Thoracic aorta (tissue), 2 donors: Measurements from ENCODE around the gene DDX24. TPM values are rescaled to one million over a fixed set of nuclear protein-coding genes. Genes with fewer than 3 reads are reported as not detected.

Experiments
- ATAC-seq: fragments of 150-250 bp; one replicate; pipeline ENCODE4 v1.8.0; 2017; ENCODE audit warnings: low read depth; ENCODE audit not compliant: insufficient number of reproducible peaks, low FRiP score
- DNase-seq: peaks from one replicate; pipeline ENCODE4 v3.0.0-alpha.2; 2020; ENCODE audit warnings: low spot score
- H3K27ac ChIP-seq, 2 donors: fragments of 200-600 bp; sonication (generic); 1 replicate in 1 of 2; 2 replicates in 1 of 2; pipeline ENCODE4 v1.5.1; 2016; ENCODE audit warnings: mild to moderate bottlenecking in 2 of 2, moderate library complexity in 2 of 2
- H3K27me3 ChIP-seq: fragments of 200-600 bp; sonication (generic); replicated peaks from 2 replicates; pipeline ENCODE4 v1.6.0; 2016; ENCODE audit warnings: mild to moderate bottlenecking; ENCODE audit not compliant: insufficient read depth
- H3K36me3 ChIP-seq: fragments of 200-600 bp; sonication (generic); one replicate; pipeline ENCODE4 v1.5.1; 2016
- H3K4me1 ChIP-seq, 2 donors: fragments of 200-600 bp; sonication (generic); 1 replicate in 1 of 2; 2 replicates in 1 of 2; pipeline versions ENCODE4 v1.5.1 to v1.6.0; 2016; ENCODE audit warnings: low read depth in 2 of 2, mild to moderate bottlenecking in 1 of 2; ENCODE audit not compliant: control insufficient read depth in 1 of 2
- H3K4me3 ChIP-seq: fragments of 200-600 bp; sonication (generic); 2 replicates; pipeline ENCODE4 v1.5.1; 2016; ENCODE audit warnings: mild to moderate bottlenecking
- H3K9me3 ChIP-seq: fragments of 200-600 bp; sonication (generic); 2 replicates; pipeline ENCODE4 v1.5.1; 2016
- total RNA-seq, 2 donors: library from RNA; depleted of rRNA; stranded (reverse); fragments of >200 nt; gene quantifications; one replicate each; pipeline versions ENCODE4 v1.1.0 to v1.2.3, GENCODE V29; 2016
- TF ChIP-seq, protein P1 (sequence below): fragments of 200-600 bp; sonication (generic); IDR thresholded peaks from one replicate; pipeline ENCODE4 v1.5.1; 2019; ENCODE audit warnings: antibody characterized with exemption

The DDX24 gene
- total RNA-seq, 2 donors from 2014 or later = 139 to 228 TPM

DNA sequence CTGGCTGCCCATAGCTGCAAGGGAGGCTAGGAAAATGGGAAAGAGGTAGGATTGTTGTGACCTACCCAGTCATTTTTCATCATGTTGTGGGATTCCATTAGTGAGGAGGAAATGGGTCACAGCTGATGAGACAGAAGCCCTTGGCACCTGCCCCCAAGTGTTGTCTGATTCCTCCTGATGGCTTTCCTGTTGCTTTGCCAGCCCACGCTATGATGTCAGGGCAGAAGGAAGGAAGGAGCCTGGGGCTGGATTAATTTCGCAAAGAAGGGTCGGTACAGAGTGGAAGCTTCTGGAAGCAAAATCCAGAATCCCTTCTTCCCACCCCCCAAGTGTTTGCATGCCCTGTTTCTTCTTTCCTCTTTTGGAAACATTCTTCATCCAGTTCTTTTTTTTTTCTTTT lies 46.1 kb downstream of the DDX24 start:
- Histone ChIP-seq H3K4me1 (no peaks in the 10 kb centered on the region), H3K4me3 (no peak overlapping the region), H3K27ac (no peak overlapping the region), H3K36me3 (no peaks in the 10 kb centered on the region), H3K9me3 (no peaks in the 10 kb centered on the region), H3K27me3 (no peaks in the 10 kb centered on the region)
- DNase-seq = no peak
- ATAC-seq = no peak
- TF ChIP-seq, protein P1, sequence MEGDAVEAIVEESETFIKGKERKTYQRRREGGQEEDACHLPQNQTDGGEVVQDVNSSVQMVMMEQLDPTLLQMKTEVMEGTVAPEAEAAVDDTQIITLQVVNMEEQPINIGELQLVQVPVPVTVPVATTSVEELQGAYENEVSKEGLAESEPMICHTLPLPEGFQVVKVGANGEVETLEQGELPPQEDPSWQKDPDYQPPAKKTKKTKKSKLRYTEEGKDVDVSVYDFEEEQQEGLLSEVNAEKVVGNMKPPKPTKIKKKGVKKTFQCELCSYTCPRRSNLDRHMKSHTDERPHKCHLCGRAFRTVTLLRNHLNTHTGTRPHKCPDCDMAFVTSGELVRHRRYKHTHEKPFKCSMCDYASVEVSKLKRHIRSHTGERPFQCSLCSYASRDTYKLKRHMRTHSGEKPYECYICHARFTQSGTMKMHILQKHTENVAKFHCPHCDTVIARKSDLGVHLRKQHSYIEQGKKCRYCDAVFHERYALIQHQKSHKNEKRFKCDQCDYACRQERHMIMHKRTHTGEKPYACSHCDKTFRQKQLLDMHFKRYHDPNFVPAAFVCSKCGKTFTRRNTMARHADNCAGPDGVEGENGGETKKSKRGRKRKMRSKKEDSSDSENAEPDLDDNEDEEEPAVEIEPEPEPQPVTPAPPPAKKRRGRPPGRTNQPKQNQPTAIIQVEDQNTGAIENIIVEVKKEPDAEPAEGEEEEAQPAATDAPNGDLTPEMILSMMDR = no peak

- TF ChIP-seq, protein P1 = no peak
- Histone ChIP-seq H3K4me1 (no peaks in the 10 kb centered on the region), H3K27ac (no peak overlapping the region), H3K36me3 (no peaks in the 10 kb centered on the region), H3K27me3 (no peaks in the 10 kb centered on the region), H3K9me3 (no peaks in the 10 kb centered on the region), H3K4me3 (no peak overlapping the region)
- no peak for ATAC-seq
- no peak for DNase-seq
Observed at GRCh38 chr14:94031883-94032279, 49.1 kb downstream of the DDX24 start.

DNA sequence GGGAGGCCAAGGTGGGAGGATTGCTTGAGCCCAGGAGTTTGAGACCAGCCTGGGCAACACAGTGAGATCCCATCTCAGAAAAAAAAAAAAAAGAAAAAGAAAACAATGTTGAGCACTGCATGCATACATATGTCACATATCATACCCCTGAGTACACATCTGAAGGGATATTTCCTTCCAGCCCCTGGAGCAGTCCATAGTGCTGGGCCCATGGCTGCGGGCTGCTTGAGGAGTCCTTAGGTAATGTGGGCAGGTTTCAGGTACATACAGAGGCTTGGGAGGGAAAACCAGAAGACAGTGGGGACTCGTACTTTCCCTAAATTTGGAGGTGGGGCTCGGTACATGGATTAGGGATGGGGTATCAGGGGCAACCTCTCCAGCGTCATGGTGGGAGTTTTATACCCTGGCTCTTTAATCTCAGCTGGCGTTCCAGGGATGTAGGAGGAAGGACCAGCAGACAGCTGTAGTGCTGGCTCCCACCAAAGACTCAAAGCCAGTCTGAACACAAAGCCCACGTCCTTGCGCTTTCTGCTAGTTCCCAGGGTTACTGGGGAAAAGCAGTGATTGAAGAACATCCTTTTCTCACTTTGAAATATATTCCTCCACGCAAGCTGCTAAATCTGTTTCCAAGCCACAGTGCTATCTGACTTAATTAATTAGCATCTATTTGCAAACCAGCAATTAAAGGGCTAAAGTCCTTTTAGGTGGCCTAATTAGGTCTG lies 49.7 kb downstream of the DDX24 start:
- no peaks in the 10 kb centered on the region for H3K4me1 ChIP-seq
- H3K27me3 ChIP-seq = no peaks in the 10 kb centered on the region
- no peak for ATAC-seq
- no peak overlapping the region for H3K4me3 ChIP-seq
- no peak overlapping the region for H3K27ac ChIP-seq
- TF ChIP-seq, protein P1 = no peak
- DNase-seq = no peak
- H3K36me3 ChIP-seq = no peaks in the 10 kb centered on the region
- H3K9me3 ChIP-seq = no peaks in the 10 kb centered on the region

DNA sequence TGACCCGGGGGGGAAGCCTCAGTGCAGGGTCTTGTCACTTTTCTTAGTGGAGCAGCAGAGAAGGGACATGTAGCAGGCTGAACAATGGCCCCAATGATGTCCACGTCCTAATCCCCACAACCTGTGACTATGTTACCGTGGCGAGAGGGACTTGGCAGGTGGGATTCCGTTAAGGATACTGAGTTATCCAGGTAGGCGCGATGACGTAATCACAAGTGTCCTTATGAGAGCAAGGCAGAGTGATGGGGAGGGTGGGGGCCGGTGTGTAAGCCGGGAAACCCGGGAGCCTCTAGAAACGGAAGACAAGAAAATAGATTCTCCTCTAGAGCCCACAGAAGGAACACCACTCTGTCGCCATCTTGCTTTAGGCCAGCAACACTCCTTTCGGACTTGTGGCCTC lies 50.4 kb downstream of the DDX24 start:
- no peaks in the 10 kb centered on the region for H3K4me1 ChIP-seq
- H3K9me3 ChIP-seq = no peaks in the 10 kb centered on the region
- no peaks in the 10 kb centered on the region for H3K27me3 ChIP-seq
- no peaks in the 10 kb centered on the region for H3K36me3 ChIP-seq
- ATAC-seq (no peak), DNase-seq (no peak)
- H3K27ac ChIP-seq = no peak overlapping the region
- TF ChIP-seq, protein P1 = no peak
- no peak overlapping the region for H3K4me3 ChIP-seq

DNA sequence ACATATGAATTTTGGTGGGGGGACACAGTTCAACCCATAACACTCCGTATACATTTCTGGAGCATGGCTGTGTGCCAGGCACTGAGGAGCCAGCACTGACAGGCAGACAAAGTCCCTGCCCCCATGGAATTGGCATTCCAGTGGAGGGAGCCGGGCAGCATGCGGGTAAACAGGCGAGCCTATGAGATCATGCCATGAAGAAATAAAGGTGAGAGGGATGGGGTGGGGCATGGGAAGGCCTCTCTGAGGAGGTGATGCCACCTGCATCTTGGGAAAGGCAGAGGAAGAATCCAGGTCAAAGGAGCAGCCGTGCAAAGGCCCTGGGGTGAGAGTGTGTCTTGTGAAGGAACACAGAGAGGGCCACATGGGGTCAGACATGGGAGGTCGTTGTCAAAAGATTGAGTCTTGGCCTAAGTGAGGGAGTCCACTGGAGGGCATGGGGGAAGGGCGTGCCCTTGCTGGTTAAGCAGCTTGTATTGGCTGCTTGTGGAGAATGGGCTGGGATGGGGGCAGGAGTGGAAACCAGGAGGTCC lies 51.3 kb downstream of the DDX24 start:
- H3K27ac ChIP-seq = no peak overlapping the region
- TF ChIP-seq, protein P1 = no peak
- H3K4me1 ChIP-seq = no peaks in the 10 kb centered on the region
- DNase-seq = no peak
- no peak overlapping the region for H3K4me3 ChIP-seq
- no peaks in the 10 kb centered on the region for H3K27me3 ChIP-seq
- ATAC-seq = no peak
- H3K9me3 ChIP-seq = no peaks in the 10 kb centered on the region
- no peaks in the 10 kb centered on the region for H3K36me3 ChIP-seq
